Transverse colon (tissue), 4 donors: ENCODE results near the gene STAP2. TPM values are rescaled to one million over a fixed set of nuclear protein-coding genes. Genes with fewer than 3 reads are reported as not detected.

Source experiments
- DNase-seq: peaks from one replicate; pipeline ENCODE4 v3.0.0-alpha.2; 2019
- H3K27ac ChIP-seq, 4 donors: fragments of 200-600 bp; sonication (generic); 2 replicates each; pipeline ENCODE4 v1.5.1; 2016 to 2018; ENCODE audit warnings: inconsistent platforms in 4 of 4
- H3K27me3 ChIP-seq: fragments of 200-600 bp; sonication (generic); 2 replicates; pipeline ENCODE4 v1.5.1; 2017; ENCODE audit warnings: inconsistent platforms
- H3K36me3 ChIP-seq, 4 donors: fragments of 200-600 bp; sonication (generic); 2 replicates each; pipeline ENCODE4 v1.5.1; 2017 to 2019; ENCODE audit warnings: inconsistent platforms in 4 of 4
- H3K4me1 ChIP-seq, 4 donors: fragments of 200-600 bp; sonication (generic); 2 replicates each; pipeline ENCODE4 v1.5.1; 2017 to 2020; ENCODE audit warnings: inconsistent platforms in 4 of 4
- H3K4me3 ChIP-seq, 4 donors: fragments of 200-600 bp; sonication (generic); 1 replicate in 1 of 4; 2 replicates in 3 of 4; pipeline versions ENCODE4 v1.5.1 to v1.6.1; 2017 to 2019; ENCODE audit warnings: inconsistent platforms in 4 of 4
- H3K9me3 ChIP-seq, 2 donors: fragments of 200-600 bp; sonication (generic); 2 replicates each; pipeline ENCODE4 v1.5.1; 2017 to 2019; ENCODE audit warnings: inconsistent platforms in 2 of 2
- CTCF ChIP-seq, 5 experiments: fragments of 200-600 bp in 3 of 5; fragments of 450-650 bp in 2 of 5; sonication (generic) in 3 of 5; IDR thresholded peaks; 1 replicate in 2 of 5; 2 replicates in 3 of 5; pipeline ENCODE4 v1.5.1; 2016 to 2017; ENCODE audit warnings: antibody characterized with exemption in 5 of 5, inconsistent platforms in 3 of 5, mild to moderate bottlenecking in 2 of 5, moderate library complexity in 1 of 5
- EP300 ChIP-seq: sonication (generic); formaldehyde crosslinking; IDR thresholded peaks from one replicate; pipeline ENCODE4 v1.6.1; 2017; ENCODE audit warnings: antibody characterized with exemption, low read depth
- POLR2A ChIP-seq: fragments of 450-650 bp; IDR thresholded peaks from one replicate; pipeline ENCODE4 v1.6.1; 2016; ENCODE audit warnings: antibody characterized with exemption, mild to moderate bottlenecking, moderate library complexity
- POLR2AphosphoS5 ChIP-seq, 3 donors: sonication (generic); formaldehyde crosslinking; IDR thresholded peaks; one replicate each; pipeline ENCODE4 v1.6.1; 2016; ENCODE audit warnings: antibody characterized with exemption in 3 of 3
- WGBS, 2 donors: methylation state at CpG; one replicate each; pipeline ENCODE4 v1.1.5; 2018; ENCODE audit warnings: low coverage in 1 of 2; 5-methylcytosine and 5-hydroxymethylcytosine counted together
- in situ Hi-C, 4 donors: fragments of 200-750 bp; cut with MboI; loops; one replicate each; pipeline versions ENCODE4 v1.15.0 to v1.15.1; 2017; ENCODE audit warnings: low sequenced_read_pairs in 3 of 4, low pct_ligation_motif_present in 1 of 4, low pct_unique_long_range_greater_than_20kb in 1 of 4
- intact Hi-C: fragments of 100-400 bp; cut with DNase I; formaldehyde crosslinking; loops from one replicate; pipeline ENCODE4 v1.15.1; 2023; ENCODE audit warnings: low total_unique reads
- total RNA-seq, 4 donors: library from RNA; depleted of rRNA; stranded (reverse); fragments of >200 nt; gene quantifications; one replicate each; pipeline ENCODE4 v1.1.0, GENCODE V29; 2016

The STAP2 gene
- total RNA-seq, 4 donors from 2014 or later = 146 to 680 (median 245) TPM

- 93 to 100% methylated on average over 1 to 7 of the region's 7 CpGs for whole genome bisulfite sequencing, 2 donors
- no peak overlapping the region for H3K4me3 ChIP-seq
- H3K9me3 ChIP-seq = no peaks in the 10 kb centered on the region
- in situ Hi-C loops (no loop called here), intact Hi-C loops (no loop called here)
- H3K27ac ChIP-seq = no peak overlapping the region
- no peak for TF ChIP-seq POLR2AphosphoS5 (IDR thresholded peaks at IDR 0.05)
- no peak for TF ChIP-seq CTCF (IDR thresholded peaks at IDR 0.05)
- no peak for TF ChIP-seq EP300
- TF ChIP-seq POLR2A = no peak
- no peaks in the 10 kb centered on the region for H3K27me3 ChIP-seq
- no peaks in the 10 kb centered on the region for H3K36me3 ChIP-seq
- H3K4me1 ChIP-seq = peaks cover 0 to 10% (median 0%) of the 10 kb centered on the region in 4 donors
- no peak for DNase-seq
These were observed 20.2 kb downstream of the STAP2 start for GRCh38 chr19:4318460-4318859.

- TF ChIP-seq POLR2AphosphoS5 (IDR thresholded peaks at IDR 0.05) (no peak), POLR2A (no peak), EP300 (no peak), CTCF (IDR thresholded peaks at IDR 0.05) (no peak)
- DNase-seq = no peak
- intact Hi-C loops (no loop called here), in situ Hi-C loops (no loop called here)
- 88 to 92% methylated on average over 7 to 9 of the region's 9 CpGs for WGBS, 2 donors
- H3K4me1 ChIP-seq = peaks cover 0 to 10% (median 0%) of the 10 kb centered on the region in 4 donors
- no peaks in the 10 kb centered on the region for H3K36me3 ChIP-seq
- no peaks in the 10 kb centered on the region for H3K9me3 ChIP-seq
- no peak overlapping the region for H3K4me3 ChIP-seq
- no peaks in the 10 kb centered on the region for H3K27me3 ChIP-seq
- H3K27ac ChIP-seq = no peak overlapping the region
These were observed 21.7 kb downstream of the STAP2 start for GRCh38 chr19:4316956-4317355.

- H3K9me3 ChIP-seq = no peaks in the 10 kb centered on the region
- no peaks in the 10 kb centered on the region for H3K27me3 ChIP-seq
- H3K4me3 ChIP-seq = no peak overlapping the region
- H3K27ac ChIP-seq = no peak overlapping the region
- H3K4me1 ChIP-seq = peaks cover 0 to 12% (median 0%) of the 10 kb centered on the region in 4 donors
- WGBS, 2 donors = 25 to 38% methylated on average over 7 to 12 of the region's 12 CpGs
- DNase-seq = no peak
- in situ Hi-C loops (no loop called here), intact Hi-C loops (no loop called here)
- H3K36me3 ChIP-seq = no peaks in the 10 kb centered on the region
- TF ChIP-seq POLR2AphosphoS5 (IDR thresholded peaks at IDR 0.05) (no peak), POLR2A (no peak), EP300 (no peak), CTCF (IDR thresholded peaks at IDR 0.05) (no peak)
These were observed 24.7 kb downstream of the STAP2 start for GRCh38 chr19:4313847-4314490.

- in situ Hi-C loops (no loop called here), intact Hi-C loops (no loop called here)
- TF ChIP-seq CTCF (IDR thresholded peaks at IDR 0.05) = no peak
- no peak for TF ChIP-seq POLR2AphosphoS5 (IDR thresholded peaks at IDR 0.05)
- no peak for TF ChIP-seq POLR2A
- TF ChIP-seq EP300 = no peak
These were observed 28.1 kb downstream of the STAP2 start for GRCh38 chr19:4310247-4311121.

More at GRCh38 chr19:4310247-4311121, 28.1 kb downstream of the STAP2 start:
- Histone ChIP-seq H3K9me3 (no peaks in the 10 kb centered on the region), H3K36me3 (no peaks in the 10 kb centered on the region), H3K4me3 (no peak overlapping the region), H3K27me3 (peaks cover under 1% of the 10 kb centered on the region), H3K27ac (no peak overlapping the region), H3K4me1 (peaks cover 0 to 14% (median 0%) of the 10 kb centered on the region in 4 donors)
- 90% methylated on average over 18 of the region's 22 CpGs; no CpG with 5 or more reads in 1 of the 2 donors for WGBS, 2 donors
- peak; percentile 23 for DNase-seq
